HepG2 (cell line): Measurements from ENCODE around the gene TMEM184B.

Experiments
- CBFB ChIP-seq: sonication (generic); formaldehyde crosslinking; IDR thresholded peaks from 2 replicates; pipeline ENCODE4 v1.4.0; 2020; ENCODE audit warnings: missing genetic modification reagents
- GATAD2A ChIP-seq: IDR thresholded peaks from 2 replicates; pipeline ENCODE4 v1.6.1; 2016
- MXD1 ChIP-seq: sonication (generic); formaldehyde crosslinking; IDR thresholded peaks from 2 replicates; pipeline ENCODE4 v1.4.0; 2020; ENCODE audit warnings: mild to moderate bottlenecking, missing genetic modification reagents
- ZNF574 ChIP-seq: sonication (generic); formaldehyde crosslinking; IDR thresholded peaks from 2 replicates; pipeline ENCODE4 v1.4.0; 2020; ENCODE audit warnings: missing genetic modification reagents

DNA sequence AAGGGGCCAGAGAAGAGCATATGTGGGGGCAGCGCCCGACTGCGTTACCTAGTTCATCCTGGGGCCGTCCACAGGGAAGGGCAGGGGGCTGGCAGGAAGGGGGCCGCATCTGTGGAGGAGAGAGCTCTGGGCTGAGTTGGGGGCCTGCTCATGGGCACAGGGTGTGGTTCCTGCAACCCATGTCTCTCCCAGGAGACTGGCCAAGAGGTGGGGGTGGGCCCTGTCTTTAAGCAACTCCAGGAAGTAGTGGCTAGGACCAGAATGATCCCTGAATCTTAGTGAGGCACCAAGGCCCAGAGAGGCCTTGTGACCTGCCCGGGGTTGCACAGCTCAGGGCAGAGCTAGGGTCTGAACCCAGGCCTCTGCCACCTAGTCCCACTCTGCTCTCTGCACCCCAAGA is 22.5 kb upstream of the TMEM184B start:
- TF ChIP-seq GATAD2A (CRISPR knock-in tag) (no peak), MXD1 (CRISPR knock-in tag) (no peak), CBFB (CRISPR knock-in tag) (no peak), ZNF574 (CRISPR knock-in tag) (no peak)
